NB4 (cell line): Measurements from ENCODE around the gene KDELR1.

Source experiments
- CTCF ChIP-seq: IDR thresholded peaks from one replicate; pipeline ENCODE4 v1.5.1; 2012; ENCODE audit warnings: low read depth, low read length
- MAX ChIP-seq: IDR thresholded peaks from 2 replicates; pipeline ENCODE4 v1.6.1; 2011; ENCODE audit warnings: low read depth, low read length
- MYC ChIP-seq: IDR thresholded peaks from 2 replicates; pipeline ENCODE4 v1.6.1; 2011; ENCODE audit warnings: low read depth, low read length
- POLR2A ChIP-seq: IDR thresholded peaks from 2 replicates; pipeline ENCODE4 v1.6.1; 2011; ENCODE audit warnings: mild to moderate bottlenecking; ENCODE audit not compliant: insufficient read length; ENCODE audit errors: extremely low read depth

GRCh38 chr19:48395170-48395455 lies 3.8 kb upstream of the KDELR1 start:
- TF ChIP-seq CTCF (no peak), POLR2A (no peak), MYC (no peak), MAX (no peak)
